NCI-H82 treated with DMSO at 0.1 percent for 48 hours (cell line): Measurements from ENCODE around the gene UTS2R.
"Not testable (repeated sequence)": the region's sequence is repeated elsewhere in the genome, so short reads cannot be mapped to it uniquely, and the experiment has no call there.

Experiments used
- DNase-seq: peaks from one replicate; lab custom pipeline; 2025; ENCODE audit not compliant: unreplicated experiment; lab: John Stamatoyannopoulos, UW

The UTS2R gene

GRCh38 chr17:82353484-82353883 lies 18.1 kb upstream of the UTS2R start:
- no peak for DNase-seq

DNA sequence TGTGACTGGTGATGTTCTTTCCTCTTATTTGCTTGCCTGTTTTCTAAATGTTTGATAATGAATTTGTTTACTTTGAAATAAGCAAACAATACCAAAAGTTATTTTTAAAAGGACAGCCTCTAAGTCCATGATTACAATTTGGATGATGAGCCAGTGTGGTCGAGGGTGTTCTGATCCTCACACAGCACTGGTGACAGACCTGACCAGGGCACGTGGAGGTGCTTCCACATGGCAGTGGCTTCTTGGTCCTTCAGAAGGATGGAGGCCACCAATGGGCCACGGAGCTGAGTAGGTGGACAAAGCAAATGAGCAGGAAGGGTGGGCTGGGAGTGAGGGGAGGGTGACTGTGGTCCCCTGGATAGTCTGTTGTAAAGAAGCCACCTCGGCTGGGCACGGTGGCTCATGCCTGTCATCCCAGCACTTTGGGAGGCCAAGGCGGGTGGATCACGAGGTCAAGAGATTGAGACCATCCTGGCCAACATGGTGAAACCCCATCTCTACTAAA lies 16.7 kb upstream of the UTS2R start:
- DNase-seq = no peak

DNA sequence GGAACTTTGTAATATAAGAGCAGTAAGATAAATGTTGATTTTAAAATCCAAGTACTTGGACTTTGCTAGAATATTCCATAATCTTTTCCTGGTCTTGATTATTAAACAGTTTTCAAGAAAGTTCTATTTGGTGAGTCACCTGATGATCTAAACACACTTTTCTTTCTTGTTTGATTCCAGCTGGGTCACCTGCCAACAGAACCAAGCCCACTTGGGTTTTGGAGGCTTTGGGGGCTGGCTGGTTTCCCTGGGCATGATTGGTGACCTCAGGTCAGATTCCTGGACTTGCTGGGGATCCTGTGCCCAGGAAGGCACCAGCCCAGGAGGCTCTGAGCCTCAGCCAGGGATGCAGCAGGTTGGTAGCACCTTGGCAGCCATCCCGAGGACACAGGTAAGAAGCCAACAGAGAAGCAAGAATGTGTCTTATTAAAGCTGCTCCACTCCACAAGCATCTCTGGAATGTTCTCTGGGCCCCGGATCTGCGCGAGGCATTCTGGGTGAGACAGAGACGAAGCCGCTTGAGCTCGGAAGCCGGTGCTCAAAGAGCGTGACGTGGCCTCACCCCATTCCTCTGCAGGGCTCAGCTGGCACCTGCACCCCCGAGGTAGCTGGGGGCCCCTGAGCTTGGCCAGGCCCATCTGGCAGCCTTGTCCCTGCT lies 15.7 kb upstream of the UTS2R start:
- DNase-seq = no peak

GRCh38 chr17:82356845-82357355 lies 14.7 kb upstream of the UTS2R start:
- DNase-seq = no peak

- DNase-seq = no peak
Measured at GRCh38 chr17:82357394-82357793, 14.2 kb upstream of the UTS2R start.

- DNase-seq = no peak
Measured at GRCh38 chr17:82358465-82359350, 12.9 kb upstream of the UTS2R start, which contains the start of gene TEX19. Gene TEX19 (plus strand): TSS chr17:82359247. CDS start chr17:82362151, 2,904 bp downstream.

- not testable (repeated sequence) for DNase-seq
Measured at GRCh38 chr17:82359451-82360074, 12.0 kb upstream of the UTS2R start.

GRCh38 chr17:82361885-82362633 lies 9.5 kb upstream of the UTS2R start:
- DNase-seq = no peak

- peak; percentile 32 for DNase-seq
Measured at GRCh38 chr17:82365606-82366295, 5.8 kb upstream of the UTS2R start.

- DNase-seq = no peak
Measured at GRCh38 chr17:82366749-82367148, 4.8 kb upstream of the UTS2R start.

DNA sequence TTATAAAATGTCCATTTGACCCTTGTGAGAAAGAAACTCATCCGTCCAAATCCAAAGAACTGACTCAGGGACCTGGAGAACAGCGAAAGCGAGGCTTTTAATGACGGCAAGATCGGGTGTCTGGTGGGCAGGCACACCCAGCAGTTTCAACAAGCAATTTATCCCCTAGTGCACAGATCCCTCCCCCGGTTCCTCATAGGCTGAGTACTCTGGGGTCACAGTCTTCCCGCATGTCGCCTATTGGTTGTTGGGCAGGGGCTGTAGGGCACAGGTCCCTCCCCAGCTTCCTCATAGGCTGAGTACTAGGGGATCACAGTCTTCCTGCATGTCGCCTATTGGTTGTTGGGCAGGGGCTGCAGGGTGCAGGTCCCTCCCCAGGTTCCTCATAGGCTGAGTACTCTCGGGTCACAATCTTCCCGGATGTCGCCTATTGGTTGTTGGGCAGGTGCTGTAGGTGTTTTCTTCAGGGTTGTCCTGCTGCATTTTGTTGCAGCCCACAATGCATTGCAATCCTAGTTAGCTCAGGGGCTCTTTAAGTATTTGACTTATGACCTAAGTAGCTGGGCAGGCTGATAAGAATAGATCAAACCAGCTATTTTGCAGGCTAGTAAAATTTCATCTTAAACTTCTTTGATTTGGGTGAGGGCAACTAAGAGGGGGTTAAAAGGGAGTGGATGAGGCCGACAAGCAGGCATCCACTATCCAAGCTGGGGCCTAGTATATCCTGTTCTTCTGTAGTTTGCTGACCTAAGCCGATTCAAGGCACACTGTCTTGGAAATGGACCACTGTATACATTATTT lies 3.6 kb upstream of the UTS2R start:
- peak; percentile 78 for DNase-seq

DNA sequence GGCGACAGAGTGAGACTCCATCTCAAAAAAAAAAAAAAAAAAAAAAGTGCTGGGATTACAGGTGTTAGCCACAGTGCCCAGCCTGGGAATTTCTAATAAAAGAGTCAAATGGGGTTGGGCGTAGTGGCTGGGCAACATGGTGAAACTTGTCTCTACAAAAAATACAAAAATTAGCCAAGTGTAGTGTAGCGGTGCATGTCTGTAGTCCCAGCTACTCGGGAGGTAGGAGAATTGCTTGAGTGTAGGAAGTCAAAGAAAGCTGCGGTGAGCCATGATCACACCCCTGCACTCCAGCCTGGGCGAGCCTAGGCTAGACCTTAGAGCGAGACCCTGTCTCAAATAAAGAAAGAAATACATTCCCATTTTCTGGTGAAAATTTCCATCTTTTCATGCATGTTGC lies 2.4 kb upstream of the UTS2R start:
- DNase-seq = no peak

GRCh38 chr17:82370471-82371332 lies 863 bp upstream of the UTS2R start:
- DNase-seq = no peak

GRCh38 chr17:82372249-82373071 lies 895 bp downstream of the UTS2R start:
- no peak for DNase-seq

GRCh38 chr17:82373072-82373452 lies 1.5 kb downstream of the UTS2R start:
- DNase-seq = not testable (repeated sequence)

GRCh38 chr17:82373731-82374625 lies 2.4 kb downstream of the UTS2R start:
- DNase-seq = no peak
